Bronchial epithelial cell (primary cell): ENCODE data around the gene DNASE1L2. TPM values are rescaled to one million over a fixed set of nuclear protein-coding genes. Genes with fewer than 3 reads are reported as not detected.

Experiments
- DNase-seq: peaks from one replicate; pipeline ENCODE4 v3.0.0-alpha.2; 2010; ENCODE audit warnings: low read depth
- FAIRE-seq: peaks from 2 replicates; lab custom pipeline; 2011; peaks lifted over from hg19 to GRCh38; lab: Jason Lieb, UNC
- H3K27me3 ChIP-seq: 2 replicates; pipeline ENCODE4 v1.5.1; 2011; ENCODE audit warnings: low read length; ENCODE audit not compliant: control insufficient read depth, insufficient read depth
- H3K36me3 ChIP-seq: 2 replicates; pipeline ENCODE4 v1.5.1; 2011; ENCODE audit warnings: low read length; ENCODE audit not compliant: control insufficient read depth, insufficient read depth
- H3K4me3 ChIP-seq: 2 replicates; pipeline ENCODE4 v1.5.1; 2011; ENCODE audit warnings: mild to moderate bottlenecking, low read depth, low read length, control low read depth
- CTCF ChIP-seq: IDR thresholded peaks from 2 replicates; pipeline ENCODE4 v1.5.1; 2011; ENCODE audit warnings: mild to moderate bottlenecking, moderate library complexity, low read length, control low read depth, inconsistent platforms; ENCODE audit not compliant: insufficient read depth, severe bottlenecking
- total RNA-seq: library from RNA; depleted of rRNA; stranded (reverse); fragments of >200 nt; gene quantifications from 2 replicates; pipeline ENCODE4 v1.2.1, GENCODE V29; 2014

Gene DNASE1L2
- total RNA-seq, 1 donor from 2014 or later, result under 0.01 TPM

GRCh38 chr16:2231016-2231931 is 5.0 kb upstream of the DNASE1L2 start:
- Histone ChIP-seq H3K36me3 (peaks cover 39% of the 10 kb centered on the region), H3K4me3 (no peak overlapping the region), H3K27me3 (peaks cover 4% of the 10 kb centered on the region)
- no peak for TF ChIP-seq CTCF
- FAIRE-seq (peak; percentile 55), DNase-seq (peak; percentile 62)

- no peak for TF ChIP-seq CTCF
- FAIRE-seq, result no peak
- peaks cover 11% of the 10 kb centered on the region for H3K27me3 ChIP-seq
- DNase-seq, result no peak
- H3K4me3 ChIP-seq, result no peak overlapping the region
- H3K36me3 ChIP-seq, result peaks cover 38% of the 10 kb centered on the region
Measured at GRCh38 chr16:2232094-2232990, 3.9 kb upstream of the DNASE1L2 start.

- TF ChIP-seq CTCF, result no peak
- Histone ChIP-seq H3K27me3 (peaks cover 16% of the 10 kb centered on the region), H3K36me3 (peaks cover 35% of the 10 kb centered on the region), H3K4me3 (no peak overlapping the region)
- DNase-seq, result no peak
- FAIRE-seq, result no peak
Measured at GRCh38 chr16:2233046-2233775, 3.0 kb upstream of the DNASE1L2 start.

- no peak for FAIRE-seq
- Histone ChIP-seq H3K36me3 (peaks cover 31% of the 10 kb centered on the region), H3K27me3 (peaks cover 16% of the 10 kb centered on the region), H3K4me3 (no peak overlapping the region)
- no peak for TF ChIP-seq CTCF
- no peak for DNase-seq
Measured at GRCh38 chr16:2233872-2234812, 2.1 kb upstream of the DNASE1L2 start.

GRCh38 chr16:2234813-2235170 is 1.5 kb upstream of the DNASE1L2 start:
- FAIRE-seq, result no peak
- peaks cover 26% of the 10 kb centered on the region for H3K36me3 ChIP-seq

More at GRCh38 chr16:2234813-2235170, 1.5 kb upstream of the DNASE1L2 start:
- DNase-seq, result no peak
- Histone ChIP-seq H3K27me3 (peaks cover 16% of the 10 kb centered on the region), H3K4me3 (no peak overlapping the region)
- TF ChIP-seq CTCF, result no peak
